HG02642 (cell line): Measurements from ENCODE around the gene FAM221B.

Experiments used
- ATAC-seq: cut with Tn5 transposase; IDR thresholded peaks from one replicate; pipeline ENCODE4 v1.9.1; 2021; ENCODE audit warnings: mild to moderate bottlenecking; ENCODE audit not compliant: unreplicated experiment, poor library complexity

FAM221B gene

DNA sequence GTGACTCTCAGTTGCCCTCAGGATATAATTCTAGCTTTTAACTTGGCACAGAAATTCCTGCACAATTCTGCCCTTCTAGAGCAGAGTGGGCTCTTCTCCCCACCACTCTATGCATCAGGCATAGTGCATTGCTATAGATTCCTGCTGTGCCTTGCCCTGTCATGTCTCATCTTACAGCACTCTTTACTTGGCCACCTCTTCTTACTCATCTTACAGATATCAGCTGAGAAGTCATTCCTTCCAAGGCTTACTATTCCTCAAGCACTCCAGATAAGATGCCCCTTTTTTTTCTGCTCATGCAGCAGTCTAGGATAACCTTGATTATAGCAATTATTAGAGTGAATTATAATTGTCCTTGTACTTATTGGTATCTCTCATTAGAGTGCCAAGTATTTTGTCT, 5.6 kb downstream of the FAM221B start:
- no peak for ATAC-seq

GRCh38 chr9:35820076-35820475, 8.5 kb downstream of the FAM221B start:
- ATAC-seq: no peak

DNA sequence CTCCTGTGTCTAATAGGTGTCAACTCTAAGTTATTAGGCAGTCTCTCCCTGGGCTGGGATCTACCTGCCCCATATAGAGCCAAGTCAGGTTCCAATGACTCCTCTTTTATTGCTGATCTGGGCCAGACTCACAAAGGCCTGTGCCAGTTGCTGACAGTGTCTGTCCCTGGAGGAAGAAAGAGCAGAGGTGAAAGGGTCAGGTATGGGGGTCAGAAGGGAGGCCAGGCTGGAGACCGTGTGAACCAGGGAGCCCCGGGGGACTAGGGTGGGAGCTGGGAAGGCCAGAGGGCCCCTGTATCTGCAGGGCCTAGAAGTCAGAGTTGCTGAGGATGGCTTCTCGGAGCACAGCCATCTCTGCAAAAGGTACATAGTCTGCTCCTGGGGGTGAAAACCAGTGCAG, 10.2 kb downstream of the FAM221B start:
- ATAC-seq: no peak

DNA sequence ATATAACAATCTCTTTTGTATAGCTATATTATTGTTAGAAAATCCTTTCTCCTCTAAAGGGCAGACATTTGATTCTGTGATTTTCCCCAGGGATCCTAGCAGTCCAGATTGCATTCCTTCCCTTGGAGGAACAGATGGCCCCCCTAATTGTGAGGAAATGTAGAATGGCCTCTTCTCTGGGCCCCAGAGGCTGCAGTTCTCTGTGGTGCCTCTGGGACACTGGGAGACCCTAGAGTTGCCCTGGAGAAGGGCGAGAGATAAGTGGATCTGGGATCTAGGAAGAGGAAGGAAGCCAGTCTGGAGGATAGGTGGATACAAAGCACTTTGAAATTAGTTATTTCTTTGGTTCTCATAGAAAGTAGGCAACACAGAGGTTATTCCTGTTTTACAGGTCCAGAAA, 11.8 kb downstream of the FAM221B start:
- ATAC-seq: no peak

- ATAC-seq: peak; percentile 79
Measured at GRCh38 chr9:35814841-35815543, 13.5 kb downstream of the FAM221B start, which contains the start of gene HINT2. Gene HINT2, minus strand, starts transcription at chr9:35815042. Its CDS starts 63 bp downstream, at chr9:35814979.

GRCh38 chr9:35814106-35814840, 14.3 kb downstream of the FAM221B start:
- ATAC-seq: peak; percentile 28

DNA sequence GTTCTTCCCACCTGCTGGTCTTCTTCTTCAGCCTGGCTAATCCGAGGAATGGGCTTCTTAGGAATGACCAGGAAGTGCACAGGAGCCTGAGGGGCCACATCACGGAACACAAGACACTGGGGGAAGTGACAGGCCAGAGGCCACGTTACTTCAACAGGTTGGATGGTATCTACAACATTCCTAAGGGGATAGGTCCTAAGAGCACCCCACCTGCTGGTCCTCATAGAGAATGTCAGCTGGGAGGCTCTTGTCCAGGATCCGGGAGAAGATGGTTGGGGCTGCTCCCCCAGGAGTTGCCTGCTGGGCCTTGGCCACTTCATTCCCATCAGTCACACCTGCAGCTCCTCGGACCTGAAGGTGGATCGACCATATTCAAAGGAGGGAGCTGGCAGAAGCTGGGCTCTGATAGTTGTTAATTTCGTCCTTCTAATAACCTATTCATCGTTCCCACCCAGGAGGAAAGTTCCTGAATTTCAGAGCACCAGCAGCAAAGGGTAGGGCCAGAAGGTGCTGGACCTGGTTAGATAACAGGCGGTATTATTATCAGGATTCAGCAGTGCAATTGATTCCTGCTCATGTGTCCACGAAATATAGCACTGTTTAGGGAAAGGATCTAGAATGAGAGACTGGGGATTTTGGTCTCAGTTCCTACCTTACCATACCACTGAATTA, 15.0 kb downstream of the FAM221B start:
- ATAC-seq: no peak

DNA sequence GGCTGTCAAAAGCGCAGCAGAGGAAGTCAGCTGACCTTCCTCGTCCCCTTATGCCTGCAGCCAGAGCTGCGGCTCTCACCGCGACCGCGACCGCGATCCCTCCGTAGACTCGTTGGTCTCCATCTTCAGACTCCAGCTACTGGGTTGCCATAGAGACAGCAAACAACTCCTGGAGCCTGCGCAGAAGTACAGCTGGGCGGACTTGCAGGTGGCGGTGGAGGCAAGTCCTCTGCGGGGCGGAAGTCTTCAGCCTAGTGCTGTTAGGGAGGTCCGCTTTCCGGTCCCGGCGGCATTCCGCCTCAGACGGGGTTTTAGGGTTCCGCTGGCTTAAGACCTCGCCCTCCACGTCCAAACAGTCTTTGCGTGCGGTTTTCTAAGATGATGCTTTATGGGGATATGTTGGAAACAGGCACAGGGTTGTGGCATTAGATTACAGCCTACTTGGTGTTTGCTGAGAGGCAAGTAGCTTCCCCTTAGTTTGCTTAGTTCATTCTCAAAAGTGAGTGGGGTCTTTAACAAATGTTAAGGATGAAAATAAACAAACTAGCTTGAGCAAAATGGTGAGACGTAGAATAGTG, 16.4 kb downstream of the FAM221B start, which contains the start of gene SPAG8:
SPAG8 (minus strand) TSS at position 238 of the 578 bp plus-strand sequence; CDS start at position 123, 115 bp downstream.
- peak; percentile 62 for ATAC-seq

- ATAC-seq: no peak
Measured at GRCh38 chr9:35811381-35812024, 17.0 kb downstream of the FAM221B start.

DNA sequence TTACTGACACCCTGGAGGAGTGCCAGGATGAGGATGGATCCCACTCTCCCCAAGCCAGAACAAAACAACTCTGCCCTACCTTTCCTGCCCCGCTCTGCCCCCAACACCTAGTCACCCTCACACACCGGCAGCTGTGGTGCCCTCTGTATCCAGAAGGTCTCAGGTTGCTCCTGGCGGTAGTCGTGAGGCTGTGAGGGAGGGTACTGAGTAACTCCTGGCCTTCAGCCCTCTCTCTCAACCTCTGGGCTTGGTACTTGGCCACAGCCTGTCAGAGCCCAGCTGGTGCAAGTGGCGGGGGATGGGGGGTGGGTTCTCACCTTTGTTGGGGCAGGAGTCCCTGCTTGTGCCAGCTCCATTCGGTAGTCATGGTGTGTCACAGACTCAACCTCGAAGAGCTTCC, 18.4 kb downstream of the FAM221B start:
- ATAC-seq: no peak

GRCh38 chr9:35808433-35808832, 20.1 kb downstream of the FAM221B start:
- ATAC-seq: no peak

DNA sequence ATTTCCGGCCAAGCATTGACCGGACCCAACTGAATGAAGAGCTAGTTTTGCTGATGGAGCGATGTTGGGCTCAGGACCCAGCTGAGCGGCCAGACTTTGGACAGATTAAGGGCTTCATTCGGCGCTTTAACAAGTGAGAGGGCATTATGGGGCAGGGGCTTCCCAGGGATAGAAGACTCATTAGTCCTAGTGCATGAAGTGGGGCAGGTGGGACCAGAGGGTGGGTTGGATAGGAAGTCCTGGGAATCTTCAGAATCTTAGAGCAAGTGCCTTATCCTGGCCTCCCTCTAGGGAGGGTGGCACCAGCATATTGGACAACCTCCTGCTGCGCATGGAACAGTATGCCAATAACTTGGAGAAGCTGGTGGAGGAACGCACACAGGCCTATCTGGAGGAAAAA, 22.4 kb downstream of the FAM221B start:
- no peak for ATAC-seq

GRCh38 chr9:35801328-35802128, 27.0 kb downstream of the FAM221B start:
- ATAC-seq: no peak

GRCh38 chr9:35800530-35800929, 28.0 kb downstream of the FAM221B start:
- ATAC-seq: no peak

DNA sequence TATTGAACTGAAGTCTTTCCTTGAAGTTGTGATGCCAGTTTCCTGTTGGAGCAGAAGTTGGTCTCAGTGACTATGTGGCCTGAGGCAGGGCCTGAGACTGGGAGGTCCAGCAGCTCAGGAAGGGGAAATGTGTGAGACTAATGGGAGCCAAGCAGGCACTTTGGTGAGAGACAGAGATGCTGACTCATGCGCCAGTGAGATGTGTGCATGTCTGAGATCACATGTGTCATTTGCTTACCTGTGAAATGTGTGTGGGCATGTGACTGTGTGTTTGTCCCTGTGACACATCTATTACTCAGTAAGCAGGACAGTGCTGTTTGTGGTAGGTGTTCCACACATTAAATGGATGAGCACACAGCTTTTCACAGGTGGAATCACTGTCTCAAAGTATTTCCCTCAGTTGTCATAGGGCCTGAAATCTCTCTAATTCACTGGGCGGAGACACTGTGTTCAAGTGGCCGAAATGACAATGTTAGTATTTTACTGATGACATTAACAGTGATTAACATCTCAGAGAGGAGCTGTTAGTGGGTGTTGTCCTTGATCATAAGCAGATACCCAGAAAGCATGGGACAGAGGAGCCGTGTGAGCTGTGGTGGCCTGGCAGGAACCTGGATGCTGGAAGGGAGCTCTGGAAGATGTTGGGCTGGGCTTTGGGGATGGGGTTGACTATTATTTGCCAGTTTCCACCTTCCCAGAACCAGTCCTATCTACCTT, 29.7 kb downstream of the FAM221B start:
- ATAC-seq: no peak

- ATAC-seq: no peak
Measured at GRCh38 chr9:35797311-35798109, 31.0 kb downstream of the FAM221B start.

GRCh38 chr9:35795695-35796094, 32.8 kb downstream of the FAM221B start:
- no peak for ATAC-seq

- no peak for ATAC-seq
Measured at GRCh38 chr9:35793461-35793860, 35.1 kb downstream of the FAM221B start.
